Activated T-cell treated with anti-CD3 and anti-CD28 coated beads, Interleukin-2, amount 50 U/mL, for 72 hours (primary cell): ENCODE results near the gene NRTN. TPM values are rescaled to one million over a fixed set of nuclear protein-coding genes. Genes with fewer than 3 reads are reported as not detected.
"Not testable (repeated sequence)": the region's sequence is repeated elsewhere in the genome, so short reads cannot be mapped to it uniquely, and the experiment has no call there.

Experiments used
- ATAC-seq, 2 donors: fragments of 150-1000 bp; cut with Tn5 transposase; replicated peaks in 1 of 2; 2 replicates each; pipeline ENCODE4 v1.10.0; 2021; ENCODE audit warnings: moderate library complexity in 2 of 2, mild to moderate bottlenecking in 1 of 2
- DNase-seq, 2 donors: peaks; one replicate each; pipeline ENCODE4 v3.0.0; 2021 to 2022; ENCODE audit warnings: mixed read lengths in 1 of 2
- H3K27ac Mint-ChIP-seq: one replicate; pipeline ENCODE4 v1.8.0; 2022; ENCODE audit warnings: mild to moderate bottlenecking, moderate library complexity, mixed read lengths
- H3K27me3 Mint-ChIP-seq: one replicate; pipeline ENCODE4 v1.8.0; 2022; ENCODE audit warnings: low read depth, mixed read lengths
- H3K36me3 Mint-ChIP-seq, 2 donors: one replicate each; pipeline ENCODE4 v1.8.0; 2022; ENCODE audit warnings: mixed read lengths in 2 of 2, mild to moderate bottlenecking in 1 of 2; ENCODE audit not compliant: insufficient read depth in 2 of 2
- H3K4me1 Mint-ChIP-seq: one replicate; pipeline ENCODE4 v1.8.0; 2022; ENCODE audit warnings: low read depth, mixed read lengths
- H3K4me3 Mint-ChIP-seq, 2 donors: one replicate each; pipeline ENCODE4 v1.8.0; 2022; ENCODE audit warnings: mild to moderate bottlenecking in 2 of 2, mixed read lengths in 2 of 2, moderate library complexity in 2 of 2
- H3K9me3 Mint-ChIP-seq, 2 donors: one replicate each; pipeline ENCODE4 v1.8.0; 2022; ENCODE audit warnings: mixed read lengths in 2 of 2
- total RNA-seq, 2 donors: library from RNA; stranded (reverse); gene quantifications; one replicate each; pipeline ENCODE4 v1.2.3, GENCODE V29; 2022

Gene NRTN, protein sequence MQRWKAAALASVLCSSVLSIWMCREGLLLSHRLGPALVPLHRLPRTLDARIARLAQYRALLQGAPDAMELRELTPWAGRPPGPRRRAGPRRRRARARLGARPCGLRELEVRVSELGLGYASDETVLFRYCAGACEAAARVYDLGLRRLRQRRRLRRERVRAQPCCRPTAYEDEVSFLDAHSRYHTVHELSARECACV
- 1 to 10 TPM; 2.7 to 3.7 TPM for total RNA-seq

DNA sequence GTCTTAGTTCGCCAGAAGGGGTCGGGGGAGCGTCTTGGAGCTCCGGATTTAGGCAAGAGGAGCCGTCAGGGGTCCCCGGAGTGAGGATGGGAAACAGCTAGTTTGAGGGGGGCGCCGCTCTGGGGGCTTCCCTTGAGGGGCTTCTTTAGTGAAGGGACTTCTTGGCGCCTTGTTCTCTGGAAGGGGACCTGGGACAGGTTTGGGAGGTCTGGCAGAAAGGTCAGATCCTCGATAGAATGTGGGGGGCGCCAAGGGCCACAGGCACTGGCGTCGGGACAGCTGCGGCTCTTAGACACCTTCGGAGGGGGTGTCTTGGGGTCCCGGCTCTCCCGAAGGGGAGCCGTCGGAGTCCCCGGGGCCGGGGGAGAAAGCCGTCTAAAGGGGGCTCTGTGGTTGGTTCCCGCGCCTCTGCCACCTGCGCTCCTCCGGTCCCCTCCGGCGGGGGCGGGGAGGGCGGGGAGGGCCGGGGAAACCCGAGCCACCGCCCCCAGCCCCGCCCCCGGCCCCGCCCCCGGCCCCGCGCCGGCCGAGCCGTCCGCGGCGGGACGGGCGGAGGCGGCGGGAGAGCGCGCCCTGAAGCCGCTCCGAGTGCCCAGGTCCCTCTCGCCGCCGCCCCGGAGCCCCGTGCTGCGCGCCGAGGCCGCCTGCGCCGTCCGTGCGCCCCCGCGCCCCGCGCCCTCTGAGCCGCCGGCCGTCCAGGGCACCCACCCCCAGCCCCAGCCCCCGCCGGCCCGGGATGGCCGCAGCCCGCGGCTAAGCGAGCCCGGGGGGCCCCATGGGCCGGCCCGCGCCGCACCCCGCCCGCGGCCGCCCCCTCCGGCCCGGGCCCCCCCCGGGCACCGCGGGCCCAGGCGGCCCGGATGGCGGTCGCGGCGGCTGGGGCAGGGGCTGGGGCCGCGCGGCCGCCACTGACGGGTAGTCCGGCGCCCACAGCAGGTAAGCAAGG lies at the start of gene NRTN:
Gene NRTN (plus strand): TSS at position 552 of the 946 bp plus-strand sequence. CDS start 19,099 bp downstream, outside the sequence.
- ATAC-seq (peak; percentile 39 to 43), DNase-seq (peak; percentile 56 to 62)
- no peaks in the 10 kb centered on the region for H3K9me3 Mint-ChIP-seq
- peak within 1 kb of the TSS; percentile 48 for H3K27ac Mint-ChIP-seq
- peak within 1 kb of the TSS; percentile 90 to 92 for H3K4me3 Mint-ChIP-seq
- H3K4me1 Mint-ChIP-seq = peaks cover 27% of the 10 kb centered on the region
- H3K36me3 Mint-ChIP-seq = no peaks in the 10 kb centered on the region
- peaks cover 29% of the 10 kb centered on the region for H3K27me3 Mint-ChIP-seq

DNA sequence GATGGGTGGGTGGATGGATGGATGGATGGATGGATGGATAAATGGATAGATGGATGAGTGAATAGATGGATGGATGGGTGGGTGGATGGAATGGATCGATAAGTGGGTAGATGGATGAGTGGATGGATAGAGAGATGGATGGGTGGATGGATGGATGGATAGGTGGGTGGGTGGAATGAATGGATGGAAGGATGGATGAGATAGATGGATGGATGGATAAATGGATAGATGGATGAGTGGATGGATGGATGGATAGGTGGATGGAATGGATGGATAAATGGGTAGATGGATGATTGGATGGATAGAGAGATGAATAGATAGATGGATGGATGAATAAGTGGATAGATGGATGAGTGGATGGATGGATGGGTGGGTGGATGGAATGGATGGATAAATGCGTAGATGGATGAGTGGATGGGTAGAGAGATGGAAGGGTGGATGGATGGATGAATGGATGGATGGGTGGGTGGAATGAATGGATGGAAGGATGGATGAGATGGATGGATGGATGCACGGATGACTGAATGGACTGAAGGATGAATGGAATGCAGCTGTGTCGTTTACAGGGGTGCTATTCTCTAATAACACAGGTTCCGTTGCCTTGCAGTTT lies 42.2 kb upstream of the NRTN start:
- H3K4me1 Mint-ChIP-seq = no peaks in the 10 kb centered on the region
- H3K9me3 Mint-ChIP-seq = peaks cover 7 to 8% of the 10 kb centered on the region in 2 donors
- H3K27ac Mint-ChIP-seq = no peak overlapping the region
- DNase-seq (no peak), ATAC-seq (no peak)
- peaks cover 6% of the 10 kb centered on the region for H3K27me3 Mint-ChIP-seq
- H3K36me3 Mint-ChIP-seq = no peaks in the 10 kb centered on the region
- no peak overlapping the region for H3K4me3 Mint-ChIP-seq

DNA sequence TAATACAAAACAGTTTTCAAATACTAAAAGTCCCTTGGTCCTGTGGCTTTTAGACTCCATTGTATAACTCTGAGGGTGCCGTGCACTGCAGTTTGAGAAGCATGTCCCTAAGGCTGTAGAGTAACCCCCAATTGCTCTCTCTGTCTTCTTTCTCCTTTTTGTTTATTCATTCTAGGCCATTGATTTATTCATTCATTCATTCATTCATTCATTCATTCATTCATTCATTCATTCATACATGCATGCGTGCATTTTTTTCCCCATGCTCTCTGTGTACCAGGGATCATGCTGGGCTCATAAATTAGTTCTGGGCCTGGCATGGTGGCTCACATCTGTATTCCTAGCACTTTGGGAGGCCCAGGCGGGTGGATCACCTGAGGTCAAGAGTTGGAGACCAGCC lies 39.6 kb upstream of the NRTN start:
- DNase-seq = no peak

DNA sequence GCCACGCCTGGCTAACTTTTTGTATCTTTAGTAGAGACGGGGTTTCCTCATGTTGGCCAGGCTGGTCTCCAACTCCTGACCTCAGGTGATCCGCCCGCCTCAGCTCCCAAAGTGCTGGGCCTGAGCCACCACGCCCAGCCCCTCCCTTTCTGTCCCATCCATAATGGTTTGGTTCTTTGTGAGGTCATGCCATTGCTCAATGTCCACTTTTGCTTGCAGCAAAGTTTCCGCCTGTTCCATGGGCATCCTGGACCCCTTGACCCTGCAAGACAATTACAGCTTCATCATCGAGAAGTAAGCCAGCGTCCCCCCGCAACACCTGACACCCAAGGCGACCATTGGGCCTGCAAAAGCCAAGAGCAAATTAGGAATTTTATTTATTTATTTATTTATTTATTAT lies 36.9 kb upstream of the NRTN start:
- DNase-seq (no peak), ATAC-seq (no peak)
- no peaks in the 10 kb centered on the region for H3K4me1 Mint-ChIP-seq
- no peak overlapping the region for H3K4me3 Mint-ChIP-seq
- H3K9me3 Mint-ChIP-seq = peaks cover 0 to under 1% of the 10 kb centered on the region in 2 donors
- no peaks in the 10 kb centered on the region for H3K36me3 Mint-ChIP-seq
- no peak overlapping the region for H3K27ac Mint-ChIP-seq
- peaks cover 1% of the 10 kb centered on the region for H3K27me3 Mint-ChIP-seq

More for the DNA sequence above, 39.6 kb upstream of the NRTN start:
- Mint-ChIP-seq H3K27ac (no peak overlapping the region), H3K4me3 (no peak overlapping the region), H3K4me1 (no peaks in the 10 kb centered on the region), H3K36me3 (no peaks in the 10 kb centered on the region), H3K9me3 (peaks cover 7 to 8% of the 10 kb centered on the region in 2 donors), H3K27me3 (peaks cover 6% of the 10 kb centered on the region)
- no peak for ATAC-seq

DNA sequence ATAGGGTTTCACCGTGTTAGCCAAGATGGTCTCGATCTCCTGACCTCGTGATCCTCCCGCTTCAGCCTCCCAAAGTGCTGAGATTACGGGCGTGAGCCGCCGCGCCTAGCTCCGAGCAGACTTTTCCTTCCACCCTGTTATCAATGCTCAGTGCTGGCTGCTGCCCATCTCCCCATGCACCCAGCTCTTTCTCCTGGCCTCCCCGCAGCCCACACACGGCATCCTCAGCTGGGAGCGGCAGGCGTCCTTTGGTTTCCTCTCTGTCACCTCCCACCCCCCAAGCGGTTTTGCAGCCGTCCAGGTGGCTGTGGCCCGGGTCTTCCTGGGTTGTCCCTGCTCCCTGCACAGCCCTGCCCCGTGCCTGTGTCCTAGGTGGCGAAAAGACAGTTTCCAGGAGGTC lies 32.5 kb upstream of the NRTN start:
- ATAC-seq (no peak), DNase-seq (no peak)
- Mint-ChIP-seq H3K36me3 (no peaks in the 10 kb centered on the region), H3K4me3 (no peak overlapping the region), H3K27me3 (no peaks in the 10 kb centered on the region), H3K27ac (no peak overlapping the region), H3K4me1 (no peaks in the 10 kb centered on the region), H3K9me3 (no peaks in the 10 kb centered on the region)

DNA sequence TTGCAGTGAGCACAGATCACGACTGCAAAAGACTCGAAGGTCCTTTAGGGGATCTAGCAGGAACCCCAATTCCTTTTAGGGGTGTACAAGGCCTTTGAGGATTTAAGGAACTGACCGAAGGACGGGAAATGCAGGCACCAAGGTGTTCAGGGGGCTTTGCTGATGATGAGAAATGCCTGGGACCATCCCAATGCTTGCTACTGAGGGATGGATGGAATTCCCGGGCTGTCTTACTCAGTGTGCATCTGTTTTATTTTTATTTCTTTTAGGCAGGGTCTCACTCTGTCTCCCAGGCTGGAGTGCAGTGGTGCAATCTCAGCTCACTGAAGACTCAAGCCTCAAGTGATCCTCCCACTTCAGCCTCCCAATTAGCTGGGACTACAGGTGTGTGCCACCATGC lies 31.6 kb upstream of the NRTN start:
- no peaks in the 10 kb centered on the region for H3K27me3 Mint-ChIP-seq
- no peak overlapping the region for H3K27ac Mint-ChIP-seq
- DNase-seq (no peak), ATAC-seq (no peak)
- no peaks in the 10 kb centered on the region for H3K4me1 Mint-ChIP-seq
- H3K9me3 Mint-ChIP-seq = no peaks in the 10 kb centered on the region
- no peak overlapping the region for H3K4me3 Mint-ChIP-seq
- H3K36me3 Mint-ChIP-seq = no peaks in the 10 kb centered on the region

DNA sequence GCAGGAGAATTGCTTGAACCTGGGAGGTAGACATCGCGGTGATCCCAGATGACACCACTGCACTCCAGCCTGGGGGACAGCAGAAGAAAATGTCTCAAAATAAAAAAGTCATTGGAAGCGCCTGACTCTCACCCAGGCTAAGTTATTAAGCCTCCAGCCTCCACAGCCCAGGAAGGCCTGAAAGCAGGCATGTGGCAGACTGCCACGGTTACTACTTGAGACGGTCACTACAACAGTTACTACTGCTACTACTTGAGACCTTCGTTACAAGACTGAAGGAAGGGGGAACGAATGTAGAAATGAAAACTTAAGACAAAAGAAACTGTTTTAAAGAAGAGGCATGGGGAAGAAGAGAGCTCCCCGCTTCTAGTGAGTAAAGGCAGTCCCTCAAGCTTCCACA lies 29.9 kb upstream of the NRTN start:
- DNase-seq = no peak
- H3K27ac Mint-ChIP-seq = no peak overlapping the region
- no peaks in the 10 kb centered on the region for H3K4me1 Mint-ChIP-seq
- no peak overlapping the region for H3K4me3 Mint-ChIP-seq
- H3K27me3 Mint-ChIP-seq = no peaks in the 10 kb centered on the region
- no peaks in the 10 kb centered on the region for H3K9me3 Mint-ChIP-seq
- H3K36me3 Mint-ChIP-seq = no peaks in the 10 kb centered on the region
- no peak for ATAC-seq

DNA sequence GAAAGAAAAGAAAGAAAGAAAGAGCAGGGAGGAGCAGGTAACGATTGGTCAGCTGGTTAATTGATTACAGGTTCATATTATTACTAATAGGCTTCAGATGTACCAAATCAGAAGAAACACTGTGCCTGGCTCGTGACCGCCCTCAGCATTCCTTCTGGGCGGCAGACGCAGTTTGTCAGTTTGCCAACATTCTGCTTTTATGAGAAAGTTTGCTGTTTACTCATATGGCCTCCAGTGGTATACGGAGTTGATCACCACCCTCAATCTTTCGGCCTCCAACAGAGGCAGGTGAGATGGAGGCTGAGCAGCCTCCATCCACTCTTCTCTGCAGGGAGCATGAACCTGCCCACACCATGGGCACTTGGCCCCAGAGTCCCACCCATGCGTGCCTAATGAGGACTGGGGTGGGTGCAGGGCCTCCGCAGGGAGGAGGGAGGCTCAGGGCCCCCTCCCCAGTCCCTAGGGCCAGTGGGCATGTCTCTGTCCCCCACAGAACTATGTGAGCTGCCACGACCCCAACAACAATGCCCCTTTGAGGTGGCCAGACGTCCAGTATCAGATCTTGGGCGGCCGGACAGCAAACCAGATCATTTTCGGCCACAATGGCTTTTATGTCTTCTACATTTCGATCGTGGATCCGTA lies 29.1 kb upstream of the NRTN start:
- DNase-seq (no peak), ATAC-seq (no peak)
- H3K27ac Mint-ChIP-seq = no peak overlapping the region
- H3K27me3 Mint-ChIP-seq = no peaks in the 10 kb centered on the region
- H3K9me3 Mint-ChIP-seq = no peaks in the 10 kb centered on the region
- H3K36me3 Mint-ChIP-seq = no peaks in the 10 kb centered on the region
- H3K4me3 Mint-ChIP-seq = no peak overlapping the region
- no peaks in the 10 kb centered on the region for H3K4me1 Mint-ChIP-seq

DNA sequence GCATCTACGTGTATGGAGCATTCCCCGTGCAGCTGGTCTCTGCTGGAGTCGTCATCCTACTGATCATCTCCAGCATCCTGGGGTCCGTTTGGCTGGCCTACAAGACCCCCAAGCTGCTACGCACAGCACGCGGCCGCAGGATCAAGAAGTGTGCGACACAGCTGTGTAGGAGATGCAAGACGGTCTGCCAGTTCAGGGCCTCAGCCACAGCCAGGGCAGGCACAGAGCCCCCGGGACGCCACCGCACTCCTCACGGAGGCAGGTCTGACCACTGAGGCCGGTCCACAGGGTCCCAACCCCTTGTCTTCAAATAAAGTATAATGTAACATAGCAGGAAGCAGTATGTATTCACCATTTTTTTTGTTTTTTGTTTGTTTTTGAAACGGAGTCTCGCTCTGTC lies 26.5 kb upstream of the NRTN start:
- H3K27me3 Mint-ChIP-seq = no peaks in the 10 kb centered on the region
- no peaks in the 10 kb centered on the region for H3K9me3 Mint-ChIP-seq
- H3K27ac Mint-ChIP-seq = no peak overlapping the region
- DNase-seq (no peak), ATAC-seq (no peak)
- H3K4me3 Mint-ChIP-seq = no peak overlapping the region
- H3K4me1 Mint-ChIP-seq = no peaks in the 10 kb centered on the region
- no peaks in the 10 kb centered on the region for H3K36me3 Mint-ChIP-seq

DNA sequence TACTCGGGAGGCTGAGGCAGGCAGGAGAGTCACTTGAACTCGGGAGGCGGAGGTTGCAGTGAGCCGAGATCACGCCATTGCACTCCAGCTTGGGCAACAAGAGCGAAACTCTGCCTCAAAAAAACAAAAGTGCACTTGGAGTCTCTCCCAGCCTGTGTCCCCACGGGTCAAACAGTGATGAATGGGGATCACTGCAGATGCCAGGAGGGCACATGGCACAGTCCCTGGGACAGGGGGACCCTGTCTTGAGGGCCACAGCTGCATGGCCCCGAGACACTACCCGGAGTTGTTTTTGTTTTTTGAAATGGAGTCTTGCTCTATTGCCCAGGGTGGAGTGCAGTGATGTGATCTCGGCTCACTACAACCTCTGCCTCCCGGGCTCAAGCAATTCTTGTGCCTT lies 24.0 kb upstream of the NRTN start:
- H3K4me1 Mint-ChIP-seq, H3K36me3 Mint-ChIP-seq, H3K27me3 Mint-ChIP-seq, DNase-seq, H3K27ac Mint-ChIP-seq, H3K9me3 Mint-ChIP-seq, ATAC-seq, H3K4me3 Mint-ChIP-seq: not testable (repeated sequence)

DNA sequence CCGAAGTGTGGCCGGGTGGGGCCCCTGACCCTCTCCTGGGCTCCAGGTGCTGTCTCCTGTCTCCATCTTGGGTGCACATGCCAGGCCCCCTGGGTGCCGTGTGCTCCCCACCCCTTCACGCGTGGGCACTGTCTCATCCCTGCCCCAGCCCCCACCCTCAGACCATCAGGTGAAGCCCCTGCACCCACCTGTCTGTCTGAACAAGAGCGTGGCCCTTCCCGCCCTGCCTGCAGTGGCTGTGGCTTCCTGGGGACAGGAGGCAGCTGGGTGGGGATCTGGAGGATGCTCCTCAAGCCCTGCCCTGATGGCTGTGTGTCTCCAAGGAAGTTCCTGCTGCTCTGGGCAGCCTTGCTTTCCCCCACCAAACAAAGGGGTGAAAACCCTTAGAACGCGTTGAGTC lies 22.5 kb upstream of the NRTN start:
- DNase-seq (no peak), ATAC-seq (no peak)
- no peaks in the 10 kb centered on the region for H3K27me3 Mint-ChIP-seq
- H3K27ac Mint-ChIP-seq = no peak overlapping the region
- H3K4me3 Mint-ChIP-seq = no peak overlapping the region
- no peaks in the 10 kb centered on the region for H3K4me1 Mint-ChIP-seq
- H3K36me3 Mint-ChIP-seq = peaks cover 6% of the 10 kb centered on the region in 2 donors
- H3K9me3 Mint-ChIP-seq = no peaks in the 10 kb centered on the region

DNA sequence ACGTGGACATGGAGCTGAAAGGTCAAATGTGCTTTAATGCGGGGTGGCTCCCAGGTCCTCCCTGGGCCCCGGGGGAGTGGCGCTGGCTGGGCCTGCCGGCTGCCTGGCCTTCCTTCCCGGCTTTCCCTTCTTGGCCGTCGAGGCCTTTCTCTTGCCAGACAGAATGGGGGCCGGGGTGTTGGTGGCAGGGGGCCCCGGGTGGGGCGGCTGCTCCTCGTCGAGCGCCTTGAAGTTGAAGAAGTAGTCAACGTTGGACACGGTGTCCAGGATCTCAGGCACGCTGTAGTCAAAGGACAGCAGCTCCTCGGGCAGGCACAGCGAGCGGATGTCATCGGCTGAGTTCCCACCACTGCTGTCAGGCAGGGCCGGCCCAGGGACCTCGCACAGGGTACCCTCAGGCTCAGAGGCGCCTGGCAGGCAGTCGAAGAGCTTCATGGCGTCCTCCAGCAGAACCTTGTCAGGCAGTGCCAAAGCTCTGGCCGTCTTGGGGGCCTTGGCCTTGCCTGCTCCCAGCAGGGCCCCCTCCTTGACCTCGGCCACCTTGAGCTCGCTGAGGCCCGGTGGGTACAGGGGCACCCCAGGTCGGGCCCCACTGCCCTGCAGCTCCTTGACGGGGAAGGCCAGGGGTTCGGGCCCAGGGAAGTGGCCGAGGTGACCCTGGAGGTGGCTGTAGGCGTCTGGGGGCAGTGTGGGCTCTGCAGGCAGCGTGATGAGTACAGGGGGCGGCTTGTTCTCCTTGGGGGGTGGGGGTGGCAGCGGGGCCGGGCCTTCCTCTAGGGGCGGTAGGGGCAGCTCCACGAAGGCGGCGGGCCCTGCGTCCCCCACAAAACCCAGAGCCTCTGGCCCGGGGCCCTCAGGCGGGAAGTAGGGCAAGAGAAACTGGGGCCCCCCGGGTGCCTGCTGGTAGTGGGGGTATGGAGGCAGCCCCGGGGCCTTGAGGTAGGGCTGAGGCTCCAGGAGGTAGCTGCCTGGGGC lies 21.6 kb upstream of the NRTN start:
- Mint-ChIP-seq H3K27me3 (no peaks in the 10 kb centered on the region), H3K27ac (no peak overlapping the region), H3K9me3 (no peaks in the 10 kb centered on the region), H3K4me1 (peaks cover 1% of the 10 kb centered on the region), H3K36me3 (peaks cover 6 to 8% of the 10 kb centered on the region in 2 donors), H3K4me3 (no peak overlapping the region)
- DNase-seq (no peak), ATAC-seq (peak in 1 of 2 donors; percentile 10)
